CD4-positive, alpha-beta T cell treated with Interleukin-17A for 4 hours (primary cell): Measurements from ENCODE around the gene PLD5.
"Not testable (repeated sequence)": the region's sequence is repeated elsewhere in the genome, so short reads cannot be mapped to it uniquely, and the experiment has no call there.

Source experiments
- DNase-seq: peaks from one replicate; pipeline ENCODE4 v3.0.0-alpha.2; 2020; ENCODE audit warnings: mixed read lengths

Gene PLD5

GRCh38 chr1:242133796-242134195, 390.7 kb downstream of the PLD5 start:
- no peak for DNase-seq

GRCh38 chr1:242133351-242133750, 391.1 kb downstream of the PLD5 start:
- no peak for DNase-seq

GRCh38 chr1:242132121-242132817, 392.2 kb downstream of the PLD5 start:
- DNase-seq = no peak

GRCh38 chr1:242128951-242129502, 395.5 kb downstream of the PLD5 start:
- no peak for DNase-seq

- DNase-seq = no peak
These were observed 404.1 kb downstream of the PLD5 start for GRCh38 chr1:242120432-242120831.

- DNase-seq = no peak
These were observed 423.6 kb downstream of the PLD5 start for GRCh38 chr1:242100921-242101320.

GRCh38 chr1:242097283-242097682, 427.2 kb downstream of the PLD5 start:
- DNase-seq = not testable (repeated sequence)

GRCh38 chr1:242093116-242093515, 431.4 kb downstream of the PLD5 start:
- DNase-seq = no peak

GRCh38 chr1:242089911-242090310, 434.6 kb downstream of the PLD5 start:
- no peak for DNase-seq

- DNase-seq = no peak
These were observed 435.6 kb downstream of the PLD5 start for GRCh38 chr1:242088875-242089274.

- no peak for DNase-seq
These were observed 437.8 kb downstream of the PLD5 start for GRCh38 chr1:242086706-242087105.

- no peak for DNase-seq
These were observed 438.4 kb downstream of the PLD5 start for GRCh38 chr1:242086093-242086492.

- no peak for DNase-seq
These were observed 440.8 kb downstream of the PLD5 start for GRCh38 chr1:242083742-242084141.

- DNase-seq = no peak
These were observed 443.1 kb downstream of the PLD5 start for GRCh38 chr1:242081446-242081845.

- DNase-seq = no peak
These were observed 458.7 kb downstream of the PLD5 start for GRCh38 chr1:242065813-242066212.

GRCh38 chr1:242062271-242062670, 462.2 kb downstream of the PLD5 start:
- no peak for DNase-seq

- no peak for DNase-seq
These were observed 464.5 kb downstream of the PLD5 start for GRCh38 chr1:242059976-242060375.

- not testable (repeated sequence) for DNase-seq
These were observed 465.9 kb downstream of the PLD5 start for GRCh38 chr1:242058582-242058981.

- DNase-seq = not testable (repeated sequence)
These were observed 466.3 kb downstream of the PLD5 start for GRCh38 chr1:242058181-242058580.

GRCh38 chr1:242057745-242058115, 466.8 kb downstream of the PLD5 start:
- DNase-seq = no peak

- no peak for DNase-seq
These were observed 467.3 kb downstream of the PLD5 start for GRCh38 chr1:242056988-242057744.

GRCh38 chr1:242055749-242056320, 468.7 kb downstream of the PLD5 start:
- DNase-seq = no peak

- DNase-seq = no peak
These were observed 481.3 kb downstream of the PLD5 start for GRCh38 chr1:242043165-242043564.

GRCh38 chr1:242034392-242034791, 490.1 kb downstream of the PLD5 start:
- no peak for DNase-seq
